Aorta (tissue), 5 donors: Measurements from ENCODE around the gene WDR38. TPM values are rescaled to one million over a fixed set of nuclear protein-coding genes. Genes with fewer than 3 reads are reported as not detected.
A peak's percentile ranks its signal among the peaks of the same experiment; 100 is the strongest.

Source experiments
- ATAC-seq: fragments of 200-7000 bp; cut with Tn5 transposase; one replicate; pipeline ENCODE4 v1.9.1; 2022; ENCODE audit warnings: moderate library complexity; ENCODE audit not compliant: low FRiP score
- DNase-seq, 2 donors: peaks; one replicate each; pipeline ENCODE4 v3.0.0-alpha.2; 2020
- H3K27ac ChIP-seq, 2 donors: one replicate each; pipeline ENCODE4 v1.5.1; 2013; ENCODE audit warnings: low read length in 2 of 2, mild to moderate bottlenecking in 2 of 2, moderate library complexity in 2 of 2, control low read depth in 1 of 2, inconsistent platforms in 1 of 2, low read depth in 1 of 2
- H3K27me3 ChIP-seq, 2 donors: one replicate each; pipeline ENCODE4 v1.6.1; 2013; ENCODE audit warnings: control low read depth in 1 of 2, low read length in 1 of 2, mild to moderate bottlenecking in 1 of 2, moderate library complexity in 1 of 2; ENCODE audit not compliant: insufficient read depth in 2 of 2, control insufficient read depth in 1 of 2
- H3K36me3 ChIP-seq, 2 donors: one replicate each; pipeline ENCODE4 v1.6.1; 2013; ENCODE audit warnings: control low read depth in 1 of 2, low read length in 1 of 2, mild to moderate bottlenecking in 1 of 2; ENCODE audit not compliant: insufficient read depth in 2 of 2, control insufficient read depth in 1 of 2
- H3K4me1 ChIP-seq, 2 donors: one replicate each; pipeline ENCODE4 v1.6.1; 2013; ENCODE audit warnings: low read length in 2 of 2, control low read depth in 1 of 2, mild to moderate bottlenecking in 1 of 2, moderate library complexity in 1 of 2; ENCODE audit not compliant: insufficient read depth in 2 of 2, control insufficient read depth in 1 of 2
- H3K4me3 ChIP-seq, 2 donors: one replicate each; pipeline ENCODE4 v1.5.1; 2013; ENCODE audit warnings: low read length in 2 of 2, control low read depth in 1 of 2, mild to moderate bottlenecking in 1 of 2
- H3K9me3 ChIP-seq: one replicate; pipeline ENCODE4 v1.6.1; 2013; ENCODE audit warnings: mild to moderate bottlenecking, low read length; ENCODE audit not compliant: control insufficient read depth
- WGBS, 2 donors: extraction: QIAGEN DNeasy Blood & Tissue Kit; methylation state at CpG; one replicate each; pipeline ENCODE4 v1.1.7; 2013; 5-methylcytosine and 5-hydroxymethylcytosine counted together
- intact Hi-C, 2 donors: fragments of 100-400 bp; cut with DNase I; formaldehyde crosslinking; loops; one replicate each; pipeline versions ENCODE4 v1.14.2 to v1.15.0; 2022
- polyA plus RNA-seq, 2 donors: library from polyadenylated mRNA; stranded (reverse); fragments of 200-250 nt; gene quantifications; one replicate each; pipeline ENCODE4 v1.2.3, GENCODE V29; 2013
- total RNA-seq, 2 donors: library from RNA; stranded (reverse); fragmentation: NEBNext Ultra II Directional; extraction: Animal tissue kit (Norgen Biotek cat#: 25700); gene quantifications; one replicate each; pipeline ENCODE4 v1.2.1, GENCODE V29; 2021
- donor health status: healthy with polysubstance abuse.
- donor health status: Bipolar disorder and iron deficiency.
- donor health status: DM: no; HTN: no; CAD: no.
- donor health status: DM: no; HTN: no; CAD: no.
- donor health status: DM: yes; HTN: yes; CAD: no.

Gene WDR38
- total and polyA plus RNA-seq, 4 donors = 0.74 to 0.75 TPM; not detected in 2

DNA sequence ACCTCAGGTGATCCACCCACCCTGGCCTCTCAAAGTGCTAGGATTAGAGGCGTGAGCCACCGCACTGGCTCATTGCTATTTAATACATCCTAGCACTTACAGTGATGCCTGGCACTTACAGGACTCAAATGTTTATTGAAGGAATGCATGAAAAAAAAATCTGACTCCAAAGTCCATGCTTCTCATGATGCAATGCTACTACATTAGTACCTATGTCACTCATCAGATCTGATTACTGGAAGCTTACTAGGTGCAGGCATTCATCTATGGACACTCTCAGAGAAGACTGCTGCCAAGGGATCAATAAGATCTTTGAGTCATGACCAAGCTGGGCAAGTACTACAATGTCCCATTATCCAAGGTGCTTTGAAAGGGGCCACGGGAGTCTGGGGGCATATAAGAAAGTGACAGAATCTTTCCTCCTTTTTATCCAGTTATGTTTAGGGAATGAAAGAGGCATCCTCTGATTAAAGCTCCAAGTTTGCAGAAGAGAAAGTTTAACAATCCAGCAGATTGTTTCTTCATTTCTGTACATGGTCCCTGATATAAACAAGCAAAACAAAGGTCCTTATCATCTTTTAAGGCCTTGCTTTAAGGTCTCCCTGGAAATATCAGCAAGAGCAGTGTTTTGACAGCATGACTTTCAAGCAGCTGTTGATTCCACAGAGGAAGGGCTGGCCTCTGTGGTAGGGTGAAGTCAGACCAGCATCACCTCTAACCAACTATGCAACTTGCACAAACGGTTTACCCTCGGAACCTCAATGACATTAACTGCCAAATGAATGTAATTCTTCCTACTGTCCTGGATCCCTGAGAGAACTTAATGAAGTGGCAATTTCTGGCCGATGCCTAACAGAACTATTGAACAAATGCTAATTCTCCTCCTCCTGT, 44.6 kb downstream of the WDR38 start:
- Histone ChIP-seq H3K36me3 (peaks cover 0 to 7% of the 10 kb centered on the region in 2 donors), H3K4me1 (no peaks in the 10 kb centered on the region), H3K9me3 (no peaks in the 10 kb centered on the region), H3K27ac (no peak overlapping the region), H3K27me3 (no peaks in the 10 kb centered on the region), H3K4me3 (no peak overlapping the region)
- no peak for ATAC-seq
- WGBS, 2 donors = 87 to 88% methylated on average over 6 of the region's 6 CpGs
- intact Hi-C loops = no loop called here
- DNase-seq = peak in 1 of 2 donors; percentile 9

- H3K4me3 ChIP-seq = no peak overlapping the region
- 86 to 92% methylated on average over 9 of the region's 9 CpGs for WGBS, 2 donors
- intact Hi-C loops = no loop called here
- no peaks in the 10 kb centered on the region for H3K27me3 ChIP-seq
- ATAC-seq (no peak), DNase-seq (no peak)
- H3K27ac ChIP-seq = no peak overlapping the region
- no peaks in the 10 kb centered on the region for H3K4me1 ChIP-seq
- no peaks in the 10 kb centered on the region for H3K9me3 ChIP-seq
- H3K36me3 ChIP-seq = peaks cover 0 to 7% of the 10 kb centered on the region in 2 donors
Measured at GRCh38 chr9:124899845-124900244, 46.6 kb downstream of the WDR38 start.

- ATAC-seq (no peak), DNase-seq (no peak)
- no peak overlapping the region for H3K27ac ChIP-seq
- H3K4me3 ChIP-seq = no peak overlapping the region
- WGBS, 2 donors = 54 to 58% methylated on average over 1 of the region's 1 CpG
- H3K4me1 ChIP-seq = no peaks in the 10 kb centered on the region
- no peaks in the 10 kb centered on the region for H3K9me3 ChIP-seq
- intact Hi-C loops = no loop called here
- peaks cover 0 to 6% of the 10 kb centered on the region in 2 donors for H3K36me3 ChIP-seq
- H3K27me3 ChIP-seq = no peaks in the 10 kb centered on the region
Measured at GRCh38 chr9:124906966-124907365, 53.7 kb downstream of the WDR38 start.

Other genes starting within 250 kb of the WDR38 start
- gene NR6A1, start 82.1 kb upstream of the WDR38 start, total RNA-seq = 1 to 10 TPM in 1 of 2 donors, under 1 TPM in 1; 0.42 to 1.6 TPM
- gene NR6A1, start 82.1 kb upstream of the WDR38 start, polyA plus RNA-seq = under 1 TPM; 0.26 to 0.50 TPM
- gene OLFML2A, start 76.3 kb upstream of the WDR38 start, total RNA-seq = 10 to 100 TPM in 1 of 2 donors, 1 to 10 TPM in 1; 7.1 to 15.9 TPM
- gene OLFML2A, start 76.3 kb upstream of the WDR38 start, polyA plus RNA-seq = under 1 TPM; 0.13 to 0.20 TPM
- 100 to 1,000 TPM; 806 to 812 TPM for gene RPL35, start 8.5 kb downstream of the WDR38 start, total RNA-seq
- gene RPL35, start 8.5 kb downstream of the WDR38 start, polyA plus RNA-seq = 1,000 to 10,000 TPM; 3,301 to 6,282 TPM
- gene ARPC5L, start 8.7 kb downstream of the WDR38 start, total RNA-seq = 10 to 100 TPM; 22.7 to 24.4 TPM
- gene ARPC5L, start 8.7 kb downstream of the WDR38 start, polyA plus RNA-seq = 10 to 100 TPM; 27.4 to 29.8 TPM
- gene GOLGA1, start 87.6 kb downstream of the WDR38 start, total RNA-seq = 10 to 100 TPM; 15.0 to 20.4 TPM
- 10 to 100 TPM in 1 of 2 donors, 1 to 10 TPM in 1; 7.9 to 11.5 TPM for gene GOLGA1, start 87.6 kb downstream of the WDR38 start, polyA plus RNA-seq